COLO829 (cell line): ENCODE results near the gene LRRC4.

ENCODE experiments used
- DNase-seq: peaks from one replicate; pipeline ENCODE4 v3.0.0; 2012; ENCODE audit warnings: low spot score

The LRRC4 gene

DNA sequence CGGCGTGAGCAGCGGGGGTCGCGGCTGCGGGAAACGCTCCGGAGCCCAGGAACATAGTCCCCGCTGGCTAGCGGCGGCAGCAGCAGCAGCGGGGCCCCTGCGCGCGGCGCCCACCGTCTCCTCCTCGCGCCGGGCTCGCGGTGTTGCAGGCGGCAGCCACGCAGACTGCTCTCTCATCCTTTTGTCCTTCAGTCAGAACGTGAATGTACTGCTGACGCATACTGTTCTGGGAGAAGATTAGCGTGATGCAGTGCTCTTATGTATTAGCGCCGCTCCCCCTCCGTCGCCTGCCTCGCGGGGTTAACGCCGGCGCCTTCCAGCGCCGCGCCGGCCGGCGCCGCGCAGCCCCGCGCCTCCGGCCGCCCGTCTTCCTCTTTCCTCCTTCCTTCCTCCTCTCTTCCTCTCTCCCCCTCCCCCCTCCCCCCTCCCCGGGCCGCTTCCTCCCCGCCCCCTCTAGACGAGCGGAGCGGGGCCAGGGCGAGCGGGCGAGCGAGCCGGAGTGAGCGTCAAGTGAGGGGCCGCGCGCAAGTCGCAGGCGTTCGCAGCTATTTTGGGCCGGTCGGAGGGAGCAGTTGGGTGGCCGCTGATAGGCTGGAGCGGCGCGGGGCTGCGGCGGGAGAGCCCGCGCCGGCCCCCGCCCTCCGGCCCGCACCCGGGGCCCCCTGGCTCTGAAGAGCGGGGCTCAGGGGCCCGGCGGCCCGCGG is 816 bp upstream of the LRRC4 start:
- no peak for DNase-seq

DNA sequence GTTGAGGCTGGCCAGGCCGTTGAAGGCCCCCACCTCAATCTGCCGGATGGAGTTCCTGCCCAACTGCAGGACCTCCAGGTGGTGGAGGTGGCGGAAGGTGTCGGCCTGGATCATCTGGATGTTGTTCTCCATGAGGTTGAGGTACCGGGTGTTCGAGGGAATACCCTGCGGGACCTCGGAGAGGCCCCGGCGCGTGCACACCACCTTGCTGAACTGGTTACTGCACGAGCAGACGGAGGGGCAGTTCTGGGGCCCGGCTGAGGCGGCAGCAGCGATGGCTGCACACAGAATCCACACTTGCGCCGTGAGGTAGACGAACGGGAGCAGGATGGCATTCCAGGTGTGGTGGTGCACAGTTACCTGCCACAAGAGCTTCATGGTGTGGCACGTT is 979 bp downstream of the LRRC4 start:
- no peak for DNase-seq

DNA sequence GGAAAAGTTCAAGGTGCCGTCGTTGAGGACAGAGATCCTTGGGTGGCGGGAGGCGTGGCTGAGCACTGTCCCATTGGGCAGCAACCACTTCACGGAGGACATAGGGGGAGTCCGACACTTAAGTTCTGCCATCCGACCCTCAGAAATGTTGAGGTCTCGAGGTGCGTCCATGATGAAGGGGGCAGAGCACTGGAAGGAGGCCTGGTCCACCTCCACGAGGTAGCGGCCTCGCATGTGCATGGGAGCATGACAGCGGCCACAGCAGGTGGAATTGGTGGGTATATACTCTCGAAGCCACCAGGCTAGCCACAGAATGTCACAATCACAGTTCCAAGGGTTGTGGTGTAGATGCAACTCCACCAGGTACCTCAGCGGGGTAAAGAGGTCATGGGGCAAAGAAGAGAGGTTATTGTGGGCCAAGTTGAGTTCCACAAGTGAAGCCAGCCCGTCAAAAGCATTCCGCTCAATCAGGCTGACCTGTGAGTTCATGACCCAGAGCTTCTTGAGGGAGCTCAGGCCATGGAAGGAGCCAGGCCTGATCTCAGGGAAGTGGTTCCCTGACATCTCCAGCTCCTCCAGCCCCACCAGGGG is 1.7 kb downstream of the LRRC4 start:
- no peak for DNase-seq

DNA sequence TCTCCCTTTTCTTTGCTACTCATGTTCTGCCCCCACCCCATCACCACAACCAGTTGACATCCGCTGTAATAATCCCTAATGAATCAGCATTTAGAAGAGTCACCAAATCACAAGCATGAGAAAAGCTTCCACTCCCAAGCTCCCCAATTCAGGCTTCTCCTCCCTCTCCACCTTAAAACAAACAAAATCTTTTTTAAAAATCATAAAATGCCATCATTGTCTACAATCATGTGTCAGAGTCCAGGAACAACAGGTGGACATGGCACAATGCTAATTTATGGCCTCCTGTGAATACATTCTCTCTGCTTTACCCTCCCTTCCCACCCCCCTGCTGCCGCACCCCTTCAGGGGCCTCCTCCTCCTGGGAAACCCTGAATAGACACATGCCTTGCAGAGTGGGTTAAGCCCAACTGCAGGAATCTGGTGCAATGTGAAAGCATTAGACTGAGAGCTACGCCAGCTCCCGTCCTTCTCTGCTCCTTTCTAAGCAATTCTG is 3.7 kb downstream of the LRRC4 start:
- DNase-seq = no peak

DNA sequence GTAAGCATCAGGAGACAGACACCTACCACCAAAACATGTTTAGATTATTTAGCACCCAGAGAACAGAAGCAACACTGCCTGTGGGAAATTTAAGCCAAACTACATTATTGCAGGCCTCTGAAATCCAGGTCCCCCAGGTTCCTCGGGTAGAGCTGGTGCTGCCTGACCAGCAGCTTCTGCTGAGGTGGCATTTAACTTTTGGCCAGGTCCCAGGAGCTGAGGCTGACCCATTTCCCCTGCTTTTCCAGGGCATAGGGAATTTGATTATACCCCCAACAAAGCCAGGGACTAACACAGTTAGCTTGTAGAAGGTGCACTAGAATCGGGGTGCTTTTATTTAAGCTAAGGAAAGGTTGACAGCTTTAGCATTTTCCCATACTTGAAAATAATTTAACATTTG is 4.7 kb downstream of the LRRC4 start:
- DNase-seq = no peak

DNA sequence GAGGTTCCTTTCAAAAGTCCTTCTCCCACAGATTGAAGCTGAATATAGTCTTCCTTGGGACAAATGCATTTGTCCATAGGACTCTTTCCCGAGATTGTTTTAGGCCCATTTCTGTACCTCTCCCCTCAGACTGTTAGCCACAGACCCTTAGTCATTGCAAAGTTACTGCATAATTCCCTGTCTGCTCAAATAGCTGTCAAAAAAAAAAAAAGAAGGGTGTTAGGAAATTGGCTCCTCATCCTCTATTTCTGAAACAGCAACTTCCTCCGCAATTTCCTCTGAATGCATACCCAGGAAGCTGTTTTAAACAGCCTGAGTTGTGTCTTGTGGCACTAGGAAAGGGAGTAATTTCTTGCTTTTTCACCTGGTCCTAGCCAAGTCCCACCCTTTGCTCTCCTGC is 5.4 kb downstream of the LRRC4 start:
- DNase-seq = no peak

DNA sequence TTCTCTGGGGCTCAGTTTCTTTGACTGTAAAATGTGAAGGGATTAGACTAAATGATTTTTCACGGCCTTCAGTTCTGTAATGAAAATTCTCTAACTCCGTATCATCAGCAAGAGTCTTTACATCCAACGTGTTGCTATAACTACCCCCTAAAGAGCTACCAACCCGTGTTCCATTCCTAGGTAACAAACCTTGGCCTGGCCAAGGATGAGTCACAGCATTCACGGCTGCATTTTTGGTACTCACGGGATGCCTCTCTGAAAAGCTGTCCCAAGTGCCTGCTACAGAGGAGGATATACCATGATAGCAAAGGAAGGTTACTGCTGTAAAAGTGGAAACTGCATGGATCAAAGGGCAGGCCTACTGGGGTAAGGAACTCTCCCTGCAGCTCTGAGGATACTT is 5.9 kb downstream of the LRRC4 start:
- no peak for DNase-seq

DNA sequence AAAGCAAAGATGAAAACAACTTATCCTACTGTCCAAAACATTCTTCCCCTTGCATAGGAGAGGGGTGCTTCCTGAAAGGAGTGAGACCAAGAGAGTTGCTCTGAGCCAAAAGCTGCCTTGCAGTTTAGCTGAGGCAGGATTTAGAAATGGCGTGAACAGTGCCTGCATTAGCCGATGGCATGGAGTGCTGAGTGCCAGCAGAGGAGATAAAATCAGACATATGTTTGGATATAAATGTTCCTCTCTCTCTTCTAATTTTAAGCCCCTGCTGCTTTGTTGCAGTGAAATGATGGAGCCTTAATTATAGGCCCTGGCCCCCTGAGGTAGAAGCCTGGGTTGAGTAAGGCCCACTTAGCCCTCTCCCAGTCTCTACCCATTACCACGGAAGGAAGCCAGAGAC is 7.1 kb downstream of the LRRC4 start:
- no peak for DNase-seq

DNA sequence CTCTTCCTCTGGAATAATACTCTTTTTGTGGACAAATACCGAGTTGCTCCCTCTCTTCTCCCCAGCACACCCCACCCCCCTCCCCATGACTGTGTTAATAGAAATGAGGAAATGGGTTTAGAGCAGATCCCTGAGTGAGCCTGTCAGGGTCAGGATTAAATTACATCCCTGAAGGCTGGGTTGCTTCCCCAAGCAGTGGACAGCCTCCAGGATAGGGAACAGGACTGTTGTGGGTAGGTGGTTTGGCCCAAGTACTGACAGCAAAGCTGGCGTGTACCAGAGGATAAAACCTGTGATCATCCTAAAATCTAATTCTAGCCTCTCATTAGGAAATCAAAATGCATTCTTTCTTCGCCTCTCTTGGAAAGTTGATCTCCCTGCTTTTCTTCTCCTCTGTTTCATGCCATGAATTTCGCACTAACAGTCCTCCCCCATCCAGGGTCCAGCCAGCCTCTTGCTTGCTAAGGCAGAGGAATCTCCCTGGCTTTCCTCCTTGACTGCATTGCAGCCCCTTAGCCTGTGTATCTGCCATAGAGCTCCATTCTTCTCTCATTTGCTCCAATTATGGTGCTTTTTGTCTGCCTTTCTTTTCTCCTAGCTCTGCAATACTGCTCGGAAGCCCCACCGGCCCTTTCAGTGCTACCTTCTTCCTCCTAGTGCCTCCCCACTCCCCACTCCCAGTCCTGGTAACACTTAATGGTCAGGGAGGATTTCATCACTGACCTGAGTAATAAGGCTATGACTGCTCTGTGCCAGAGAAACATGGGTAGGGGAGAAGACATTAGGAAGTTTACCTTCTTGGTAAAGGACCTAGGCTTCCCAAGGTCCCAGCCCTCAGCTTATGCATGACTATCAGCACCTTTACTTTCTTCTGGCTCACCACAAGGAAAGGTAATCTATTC is 8.4 kb downstream of the LRRC4 start:
- DNase-seq = no peak

DNA sequence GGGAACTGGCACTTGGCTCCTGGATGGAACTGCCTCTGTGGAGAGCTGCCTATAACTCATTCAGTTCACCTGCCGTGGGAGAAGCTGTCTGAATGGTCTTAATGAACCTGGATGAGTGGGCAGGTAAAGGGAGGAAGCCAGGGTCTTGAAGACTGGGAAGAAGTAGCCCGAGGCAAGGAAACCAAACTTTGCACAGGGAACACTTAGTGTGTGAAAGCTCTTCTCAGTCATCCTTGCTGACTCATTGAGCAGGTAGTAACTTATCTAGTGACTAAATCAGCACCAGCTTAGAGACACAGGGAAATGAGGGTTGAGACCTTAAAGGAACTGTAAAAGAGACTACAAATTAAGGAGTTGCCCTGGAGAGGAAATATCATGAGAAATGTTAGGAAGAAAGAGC is 9.9 kb downstream of the LRRC4 start:
- no peak for DNase-seq

DNA sequence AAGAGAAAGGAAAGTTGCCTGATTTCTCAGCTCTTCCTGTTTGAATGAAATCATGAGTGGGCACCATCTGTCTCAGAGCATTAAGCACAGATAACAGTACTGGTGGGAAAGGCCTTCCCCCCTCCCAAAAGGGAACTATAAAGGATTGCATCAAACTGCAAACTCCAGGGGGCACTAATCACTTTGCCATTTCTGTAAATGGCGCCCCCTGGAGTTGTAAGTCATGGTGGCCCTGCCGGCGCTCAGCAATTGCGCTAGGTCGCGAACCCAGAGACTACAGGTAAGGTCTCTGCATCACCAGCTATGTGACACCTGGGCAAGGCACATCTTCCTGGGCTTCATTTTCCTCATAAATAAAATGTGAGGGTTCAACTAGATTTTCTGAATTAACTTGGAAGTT is 11.1 kb downstream of the LRRC4 start:
- no peak for DNase-seq

DNA sequence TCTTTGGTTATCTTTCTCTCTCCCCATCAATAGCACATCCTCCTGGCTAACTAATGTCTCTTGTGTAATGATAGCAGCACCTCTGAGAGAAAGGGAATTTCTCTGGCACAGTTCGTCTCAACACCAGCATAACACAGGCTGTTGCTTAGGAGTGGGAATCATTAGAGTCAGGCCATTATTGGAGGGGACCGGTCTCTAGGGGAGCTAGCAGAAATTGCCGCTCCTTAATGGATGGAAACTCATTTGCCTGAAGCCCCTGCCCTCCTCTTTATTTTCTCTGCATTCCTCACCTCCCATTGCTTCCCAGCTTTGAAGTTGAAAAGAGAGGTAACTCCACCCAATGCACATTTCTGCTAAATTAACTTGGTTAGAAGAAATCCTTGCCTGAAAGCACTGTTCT is 11.9 kb downstream of the LRRC4 start:
- DNase-seq = no peak

DNA sequence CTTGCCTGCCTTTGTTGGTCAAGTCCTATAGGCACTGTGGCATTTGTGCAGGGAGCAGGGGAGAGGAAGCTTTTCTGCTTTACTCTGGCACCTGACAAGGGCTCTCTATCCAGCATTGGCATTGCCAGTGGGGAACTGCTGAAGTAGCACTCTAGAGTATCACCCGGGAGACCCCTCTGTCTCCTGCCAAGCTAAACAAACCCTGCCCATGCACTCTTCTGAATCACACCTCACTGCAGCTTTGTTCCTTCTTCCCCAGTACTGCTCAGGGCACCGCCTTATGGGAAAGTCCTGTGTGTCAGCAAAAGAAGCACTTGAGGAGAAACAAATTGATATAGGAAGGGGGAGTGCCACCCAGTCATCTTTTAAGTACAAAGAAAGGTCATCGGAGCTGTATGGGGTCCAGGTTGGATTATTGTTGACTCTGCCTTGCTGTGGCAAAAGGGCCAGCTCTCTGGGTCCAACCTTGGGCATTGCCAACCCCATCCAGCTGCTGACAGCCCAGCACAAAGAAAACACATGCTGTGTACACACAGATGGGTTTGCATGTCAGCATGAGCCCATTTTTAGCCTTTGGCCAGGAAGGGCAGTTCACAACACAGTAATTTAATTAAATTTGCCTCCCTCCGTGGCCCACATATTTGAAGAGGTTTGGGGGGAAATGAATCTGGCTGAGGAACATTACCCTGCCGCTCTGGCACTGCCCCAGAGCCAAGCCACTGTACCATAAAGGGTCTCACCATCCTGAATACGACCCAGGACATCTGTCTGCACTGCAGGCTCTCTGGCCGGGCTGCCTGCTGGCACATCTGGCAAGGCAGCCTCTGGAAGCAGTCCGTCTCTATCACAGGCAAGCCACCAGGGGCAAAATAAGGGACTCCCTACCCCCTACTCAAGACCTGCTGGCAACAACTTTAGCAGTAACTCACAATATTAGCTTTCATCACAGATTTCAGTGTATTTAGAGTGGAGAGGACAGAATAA is 13.1 kb downstream of the LRRC4 start:
- no peak for DNase-seq

DNA sequence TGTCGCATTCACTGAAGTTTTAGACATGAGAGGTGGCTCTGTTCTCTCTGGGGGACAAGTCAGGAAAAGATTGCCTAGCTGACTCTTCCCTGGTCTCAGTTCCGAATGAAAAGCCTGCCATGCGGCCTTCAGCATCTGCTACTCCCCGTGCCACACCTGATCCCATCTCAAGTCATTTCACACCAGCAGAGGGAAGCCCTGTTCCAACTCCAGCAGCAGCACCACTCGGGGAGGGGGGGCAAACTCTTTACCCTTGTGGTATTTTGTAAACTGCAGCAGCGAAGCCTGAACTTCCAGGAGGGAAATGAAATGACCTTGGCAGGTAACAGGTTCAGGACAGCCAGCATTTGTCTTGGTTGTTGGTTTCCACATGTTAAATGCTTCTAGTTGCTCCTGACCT is 13.8 kb downstream of the LRRC4 start:
- no peak for DNase-seq

DNA sequence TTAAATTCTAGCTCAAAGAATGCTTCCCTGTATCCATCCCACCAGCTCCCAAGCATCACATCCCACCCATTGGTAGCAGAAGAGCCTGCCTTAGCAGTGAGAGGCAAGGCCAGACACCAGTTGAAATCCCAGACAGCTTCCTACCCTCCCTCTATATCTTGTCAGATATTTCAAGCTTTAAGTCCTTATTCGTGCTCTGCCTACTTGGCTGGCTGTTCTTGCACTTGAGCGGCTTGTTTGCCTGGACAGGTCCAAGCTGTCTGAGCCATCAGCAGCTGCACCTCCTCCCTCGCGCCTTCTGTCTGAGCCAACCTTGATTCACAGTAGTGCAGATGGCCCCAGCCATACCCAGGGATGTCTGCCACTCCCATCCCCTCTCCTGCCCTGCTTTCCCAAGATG is 16.4 kb downstream of the LRRC4 start:
- no peak for DNase-seq

DNA sequence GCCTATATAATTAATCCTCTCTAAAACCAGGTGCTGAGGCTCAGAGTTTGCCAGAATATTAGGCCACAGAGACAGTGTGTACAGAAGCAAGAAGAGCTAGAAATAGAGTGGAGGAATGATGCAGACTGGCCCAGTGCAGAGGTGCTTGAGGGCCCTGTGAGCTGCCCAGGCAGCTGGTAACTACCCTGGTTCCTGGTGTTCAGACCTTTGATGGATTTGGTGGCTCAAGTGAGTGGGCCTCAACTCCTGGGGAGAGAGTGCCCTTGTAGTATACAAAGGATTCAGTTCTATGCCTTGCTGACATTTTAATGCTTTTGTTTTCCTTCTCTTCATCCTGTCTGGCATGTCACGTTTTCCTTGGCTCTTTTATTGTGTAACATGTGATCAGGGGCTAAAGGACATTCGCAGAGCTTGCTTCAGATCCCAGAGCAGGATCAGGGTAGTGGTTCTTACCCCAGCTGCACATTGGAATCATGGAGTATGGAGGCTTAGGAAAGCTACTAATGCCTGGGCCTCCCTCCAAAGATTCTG is 20.0 kb downstream of the LRRC4 start:
- no peak for DNase-seq

DNA sequence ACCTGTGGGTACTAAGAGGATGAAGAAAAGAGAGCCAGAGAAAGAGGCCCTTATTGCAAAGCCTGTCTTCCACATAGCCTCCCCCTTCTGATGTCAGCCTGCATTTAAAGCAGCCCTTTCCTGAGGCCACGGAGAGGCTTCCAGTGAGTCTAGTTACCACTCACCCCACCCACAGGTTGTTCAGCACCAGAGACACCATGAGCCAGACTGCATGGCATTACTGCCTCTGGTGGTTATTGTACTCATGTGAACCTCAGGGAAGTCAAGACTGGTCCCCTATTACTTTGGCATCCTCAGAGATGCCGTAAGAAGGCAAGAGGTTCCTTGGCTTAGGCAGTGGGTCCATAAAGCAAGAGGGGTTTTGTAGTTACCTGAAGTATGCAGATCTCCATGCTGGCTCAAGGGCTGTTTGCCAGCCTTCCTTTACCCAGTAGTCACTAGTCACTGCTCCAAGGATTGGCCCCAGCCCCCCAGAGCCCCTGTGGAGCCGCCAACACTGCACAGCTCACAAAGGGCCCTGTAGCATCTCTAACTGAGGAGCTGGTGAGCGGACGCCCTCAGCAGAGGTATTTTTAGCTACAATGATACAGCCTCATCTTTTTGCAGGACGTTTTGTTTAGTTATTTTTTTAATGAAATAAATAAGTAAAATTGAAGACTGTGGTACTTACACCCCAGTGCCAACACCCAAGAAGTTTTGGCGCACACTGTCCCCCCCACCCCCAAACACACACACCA is 20.7 kb downstream of the LRRC4 start:
- no peak for DNase-seq

DNA sequence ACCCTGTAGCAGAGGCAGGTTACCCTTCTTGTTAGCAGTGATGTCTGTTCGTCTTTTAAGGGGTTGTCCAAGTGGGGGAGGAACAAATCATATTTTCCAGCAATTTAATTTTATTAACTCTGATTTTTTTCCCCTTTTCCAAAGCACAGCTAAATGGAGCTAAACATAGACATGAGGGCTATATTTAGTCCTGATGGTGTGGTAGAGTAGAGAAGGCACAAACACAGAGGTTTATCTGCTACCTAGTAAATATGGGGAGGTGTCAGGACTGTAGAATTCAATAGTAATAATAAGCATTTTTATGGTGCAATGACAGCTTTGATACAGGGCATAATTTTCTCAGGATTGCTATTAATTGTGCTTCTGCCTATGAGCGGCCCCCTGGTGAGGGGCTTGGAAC is 22.5 kb downstream of the LRRC4 start:
- DNase-seq = no peak

DNA sequence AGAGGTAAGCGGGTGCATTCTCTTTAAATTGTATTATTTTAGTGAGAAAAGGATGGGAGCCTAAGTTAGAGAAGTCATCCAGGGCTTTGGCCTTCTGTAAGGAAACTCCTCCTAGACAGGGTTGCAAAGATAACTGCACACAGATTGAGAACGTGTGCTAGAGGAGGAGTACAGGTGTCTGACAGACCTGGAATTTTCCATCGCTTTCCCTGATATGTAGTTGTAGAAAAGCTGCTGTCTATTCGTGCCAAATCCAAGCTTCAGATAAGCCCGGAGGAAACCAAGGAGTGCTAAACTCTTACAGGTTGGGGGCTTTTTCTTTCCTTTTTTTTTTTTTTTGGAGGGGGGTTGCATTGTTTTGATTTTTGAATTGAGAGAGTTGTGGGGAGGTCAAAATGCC is 23.1 kb downstream of the LRRC4 start:
- no peak for DNase-seq

DNA sequence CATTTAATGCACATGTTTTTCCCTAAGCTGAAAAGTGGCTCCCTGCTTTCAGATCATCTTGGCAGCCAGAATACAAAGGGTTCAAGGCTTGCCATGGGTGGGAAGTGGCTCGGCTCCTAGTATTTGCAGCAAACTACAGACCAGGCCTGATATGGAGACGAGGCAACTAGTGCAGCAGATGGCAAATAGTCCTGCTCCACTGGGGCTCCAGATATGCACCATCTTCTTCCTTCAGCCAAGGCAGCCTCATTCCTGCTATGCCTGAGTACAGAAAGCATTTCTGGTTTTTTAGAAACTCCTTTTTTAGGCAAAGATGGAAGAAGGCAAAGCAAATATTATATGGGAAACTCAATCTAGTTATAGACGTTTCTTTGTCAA is 23.9 kb downstream of the LRRC4 start:
- no peak for DNase-seq
